ENCODE measurements around the gene KCND3. TPM values are rescaled to one million over a fixed set of nuclear protein-coding genes. Genes with fewer than 3 reads are reported as not detected.
A peak's percentile ranks its signal among the peaks of the same experiment; 100 is the strongest.

The KCND3 gene
- total and polyA plus RNA-seq, 12 donors = 0.39 to 6.7 (median 3.1) TPM

- no peaks in the 10 kb centered on the region for H3K36me3 ChIP-seq (replicated peaks in 1 of 2)
- H3K27ac ChIP-seq = no peak overlapping the region
- DNase-seq = peak in 1 of 7 donors; percentile 10
- H3K27me3 ChIP-seq = no peaks in the 10 kb centered on the region
- intact Hi-C loops (cut with DNase I) = no loop called here
- WGBS, 4 donors = 57 to 67% (median 59%) methylated on average over 12 to 13 of the region's 13 CpGs
- H3K9me3 ChIP-seq (replicated peaks in 1 of 3) = no peaks in the 10 kb centered on the region
- H3K4me1 ChIP-seq (replicated peaks in 1 of 2) = no peaks in the 10 kb centered on the region
- H3K4me3 ChIP-seq = no peak overlapping the region
- no peak for TF ChIP-seq CTCF (IDR thresholded peaks at IDR 0.05)
- TF ChIP-seq POLR2A (IDR thresholded peaks at IDR 0.05) = no peak
Observed at GRCh38 chr1:111967067-111967690, 22.3 kb downstream of the KCND3 start.

- TF ChIP-seq POLR2A (IDR thresholded peaks at IDR 0.05) (no peak), CTCF (IDR thresholded peaks at IDR 0.05) (no peak)
- no peaks in the 10 kb centered on the region for H3K4me1 ChIP-seq (replicated peaks in 1 of 2)
- H3K9me3 ChIP-seq (replicated peaks in 1 of 3) = no peaks in the 10 kb centered on the region
- intact Hi-C loops (cut with DNase I) = no loop called here
- H3K4me3 ChIP-seq = no peak overlapping the region
- no peak for DNase-seq
- no peaks in the 10 kb centered on the region for H3K27me3 ChIP-seq
- H3K36me3 ChIP-seq (replicated peaks in 1 of 2) = no peaks in the 10 kb centered on the region
- no peak overlapping the region for H3K27ac ChIP-seq
- 80 to 93% (median 89%) methylated on average over 4 to 5 of the region's 5 CpGs for WGBS, 4 donors
Observed at GRCh38 chr1:111965781-111966443, 23.6 kb downstream of the KCND3 start.

- Histone ChIP-seq H3K4me3 (no peak overlapping the region), H3K36me3 (replicated peaks in 1 of 2) (no peaks in the 10 kb centered on the region), H3K4me1 (replicated peaks in 1 of 2) (no peaks in the 10 kb centered on the region), H3K9me3 (replicated peaks in 1 of 3) (no peaks in the 10 kb centered on the region), H3K27me3 (no peaks in the 10 kb centered on the region), H3K27ac (no peak overlapping the region)
- intact Hi-C loops (cut with DNase I) = no loop called here
- WGBS, 4 donors = 37 to 78% (median 64%) methylated on average over 4 to 5 of the region's 5 CpGs
- no peak for TF ChIP-seq CTCF (IDR thresholded peaks at IDR 0.05)
- no peak for DNase-seq
Observed at GRCh38 chr1:111963985-111964738, 25.3 kb downstream of the KCND3 start.

GRCh38 chr1:111961773-111962565 lies 27.5 kb downstream of the KCND3 start:
- intact Hi-C loops (cut with DNase I) = no loop called here
- no peak for DNase-seq
- no peaks in the 10 kb centered on the region for H3K27me3 ChIP-seq
- TF ChIP-seq CTCF (IDR thresholded peaks at IDR 0.05) (no peak), POLR2A (IDR thresholded peaks at IDR 0.05) (no peak)
- H3K4me3 ChIP-seq = no peak overlapping the region
- WGBS, 4 donors = 74 to 91% (median 83%) methylated on average over 7 to 11 of the region's 11 CpGs
- H3K4me1 ChIP-seq (replicated peaks in 1 of 2) = no peaks in the 10 kb centered on the region
- H3K36me3 ChIP-seq (replicated peaks in 1 of 2) = no peaks in the 10 kb centered on the region
- H3K9me3 ChIP-seq (replicated peaks in 1 of 3) = no peaks in the 10 kb centered on the region
- no peak overlapping the region for H3K27ac ChIP-seq
